ENCODE data around the gene GABBR2.
"Not testable (repeated sequence)": the region's sequence is repeated elsewhere in the genome, so short reads cannot be mapped to it uniquely, and the experiment has no call there.

Gene GABBR2

GRCh38 chr9:98289614-98290201 lies 419.0 kb downstream of the GABBR2 start:
- no peak for DNase-seq (ENCODE audit: low spot score)

- no peak for DNase-seq (ENCODE audit: low spot score)
These were observed 419.9 kb downstream of the GABBR2 start for GRCh38 chr9:98288881-98289280.

GRCh38 chr9:98287384-98287783 lies 421.4 kb downstream of the GABBR2 start:
- DNase-seq (ENCODE audit: low spot score): no peak

GRCh38 chr9:98285446-98285845 lies 423.3 kb downstream of the GABBR2 start:
- no peak for DNase-seq (ENCODE audit: low spot score)

GRCh38 chr9:98284754-98285153 lies 424.0 kb downstream of the GABBR2 start:
- DNase-seq (ENCODE audit: low spot score): no peak

- DNase-seq (ENCODE audit: low spot score): not testable (repeated sequence)
These were observed 425.6 kb downstream of the GABBR2 start for GRCh38 chr9:98283143-98283542.

- no peak for DNase-seq (ENCODE audit: low spot score)
These were observed 427.5 kb downstream of the GABBR2 start for GRCh38 chr9:98281281-98281680.

GRCh38 chr9:98280574-98280973 lies 428.2 kb downstream of the GABBR2 start:
- no peak for DNase-seq (ENCODE audit: low spot score)

- no peak for DNase-seq (ENCODE audit: low spot score)
These were observed 428.6 kb downstream of the GABBR2 start for GRCh38 chr9:98280162-98280561.

- no peak for DNase-seq (ENCODE audit: low spot score)
These were observed 431.7 kb downstream of the GABBR2 start for GRCh38 chr9:98276907-98277469.

GRCh38 chr9:98275159-98275558 lies 433.6 kb downstream of the GABBR2 start:
- no peak for DNase-seq (ENCODE audit: low spot score)

GRCh38 chr9:98272083-98272482 lies 436.7 kb downstream of the GABBR2 start:
- DNase-seq (ENCODE audit: low spot score): no peak

- DNase-seq (ENCODE audit: low spot score): no peak
These were observed 437.3 kb downstream of the GABBR2 start for GRCh38 chr9:98271479-98271878.

GRCh38 chr9:98270284-98270683 lies 438.5 kb downstream of the GABBR2 start:
- DNase-seq (ENCODE audit: low spot score): not testable (repeated sequence)

GRCh38 chr9:98269652-98270051 lies 439.1 kb downstream of the GABBR2 start:
- not testable (repeated sequence) for DNase-seq (ENCODE audit: low spot score)

GRCh38 chr9:98267556-98267955 lies 441.2 kb downstream of the GABBR2 start:
- DNase-seq (ENCODE audit: low spot score): not testable (repeated sequence)

- no peak for DNase-seq (ENCODE audit: low spot score)
These were observed 444.2 kb downstream of the GABBR2 start for GRCh38 chr9:98264516-98264915.

GRCh38 chr9:98263482-98264357 lies 445.0 kb downstream of the GABBR2 start:
- peak; percentile 91 for DNase-seq (ENCODE audit: low spot score)

GRCh38 chr9:98263080-98263479 lies 445.7 kb downstream of the GABBR2 start:
- no peak for DNase-seq (ENCODE audit: low spot score)

GRCh38 chr9:98262056-98262455 lies 446.7 kb downstream of the GABBR2 start:
- no peak for DNase-seq (ENCODE audit: low spot score)

GRCh38 chr9:98260635-98261034 lies 448.1 kb downstream of the GABBR2 start:
- no peak for DNase-seq (ENCODE audit: low spot score)

- DNase-seq (ENCODE audit: low spot score): no peak
These were observed 448.9 kb downstream of the GABBR2 start for GRCh38 chr9:98259791-98260190.

- DNase-seq (ENCODE audit: low spot score): peak; percentile 24
These were observed 452.0 kb downstream of the GABBR2 start for GRCh38 chr9:98256756-98257155.
